MM.1S (cell line): ENCODE measurements around the gene IL1RAPL2.

Source experiments
- CTCF ChIP-seq: fragments of 300-600 bp; sonication (generic); IDR thresholded peaks from 2 replicates; pipeline ENCODE4 v1.5.1; 2016; ENCODE audit warnings: antibody characterized with exemption, low read length, mixed read lengths
- EZH2 ChIP-seq: fragments of 300-600 bp; sonication (generic); optimal IDR thresholded peaks from 2 replicates; pipeline ENCODE3; 2017; ENCODE audit warnings: low read depth, mild to moderate bottlenecking, antibody characterized with exemption, low read length, mixed read lengths

GRCh38 chrX:104712515-104712914 lies 146.5 kb downstream of the IL1RAPL2 start:
- TF ChIP-seq CTCF (no peak), EZH2 (no peak)
